HAP-1 (cell line): ENCODE results near the gene HAO2.

Experiments
- DNase-seq, 2 experiments: peaks; one replicate each; pipeline ENCODE4 v3.0.0-alpha.2; 2016 to 2020; ENCODE audit warnings: low spot score in 2 of 2
- H3K27me3 ChIP-seq: fragments of 250-450 bp; sonication (Bioruptor Pico); 2 replicates; pipeline ENCODE4 v1.5.1; 2020; ENCODE audit warnings: low read depth, mild to moderate bottlenecking, moderate library complexity
- H3K36me3 ChIP-seq: fragments of 250-450 bp; sonication (Bioruptor Pico); replicated peaks from 2 replicates; pipeline ENCODE4 v1.5.1; 2020; ENCODE audit warnings: mild to moderate bottlenecking
- H3K4me1 ChIP-seq: fragments of 250-450 bp; sonication (Bioruptor Pico); 2 replicates; pipeline ENCODE4 v1.5.1; 2020; ENCODE audit warnings: mild to moderate bottlenecking
- H3K4me3 ChIP-seq: fragments of 250-450 bp; sonication (Bioruptor Pico); 2 replicates; pipeline ENCODE4 v1.5.1; 2020; ENCODE audit warnings: mild to moderate bottlenecking, moderate library complexity
- H3K9me3 ChIP-seq: fragments of 250-450 bp; sonication (Bioruptor Pico); 2 replicates; pipeline ENCODE4 v1.5.1; 2020; ENCODE audit warnings: mild to moderate bottlenecking, moderate library complexity
- in situ Hi-C: fragments of 300-500 bp; cut with MboI; formaldehyde crosslinking; loops from 3 replicates; pipeline ENCODE4 v1.14.3; 2020; ENCODE audit warnings: low sequenced_read_pairs, inconsistent platforms, mixed read lengths

HAO2 gene

GRCh38 chr1:119359730-119360129 lies 8.9 kb upstream of the HAO2 start:
- no peaks in the 10 kb centered on the region for H3K27me3 ChIP-seq
- no peaks in the 10 kb centered on the region for H3K4me1 ChIP-seq
- H3K4me3 ChIP-seq, result no peak overlapping the region
- no peaks in the 10 kb centered on the region for H3K9me3 ChIP-seq
- H3K36me3 ChIP-seq, result no peaks in the 10 kb centered on the region
- no peak for DNase-seq
- in situ Hi-C loops, result loop anchor here (10.0 kb wide), 1 partner anchor 75 kb away; no protein-coding TSS in a partner anchor

- Histone ChIP-seq H3K36me3 (no peaks in the 10 kb centered on the region), H3K27me3 (no peaks in the 10 kb centered on the region), H3K4me3 (no peak overlapping the region), H3K9me3 (no peaks in the 10 kb centered on the region), H3K4me1 (no peaks in the 10 kb centered on the region)
- no peak for DNase-seq
- in situ Hi-C loops, result loop anchor here (10.0 kb wide), 1 partner anchor 76 kb away; no protein-coding TSS in a partner anchor
Measured at GRCh38 chr1:119361205-119361604, 7.4 kb upstream of the HAO2 start.

- H3K27me3 ChIP-seq, result no peaks in the 10 kb centered on the region
- no peak for DNase-seq
Measured at GRCh38 chr1:119361620-119362344, 6.8 kb upstream of the HAO2 start.

GRCh38 chr1:119363162-119363561 lies 5.4 kb upstream of the HAO2 start:
- Histone ChIP-seq H3K4me3 (no peak overlapping the region), H3K9me3 (no peaks in the 10 kb centered on the region), H3K27me3 (no peaks in the 10 kb centered on the region), H3K4me1 (no peaks in the 10 kb centered on the region), H3K36me3 (no peaks in the 10 kb centered on the region)
- in situ Hi-C loops, result loop anchor here (10.0 kb wide), 1 partner anchor 78 kb away; no protein-coding TSS in a partner anchor
- no peak for DNase-seq

More at GRCh38 chr1:119361620-119362344, 6.8 kb upstream of the HAO2 start:
- in situ Hi-C loops, result loop anchor here (10.0 kb wide), 1 partner anchor 77 kb away; no protein-coding TSS in a partner anchor
- Histone ChIP-seq H3K4me1 (no peaks in the 10 kb centered on the region), H3K36me3 (no peaks in the 10 kb centered on the region), H3K9me3 (no peaks in the 10 kb centered on the region), H3K4me3 (no peak overlapping the region)

- no peaks in the 10 kb centered on the region for H3K4me1 ChIP-seq
- in situ Hi-C loops, result loop anchor here (10.0 kb wide), 1 partner anchor 80 kb away; no protein-coding TSS in a partner anchor
- H3K27me3 ChIP-seq, result peaks cover 7% of the 10 kb centered on the region
- H3K9me3 ChIP-seq, result no peaks in the 10 kb centered on the region
- no peak for DNase-seq
- H3K36me3 ChIP-seq, result no peaks in the 10 kb centered on the region
- H3K4me3 ChIP-seq, result no peak overlapping the region
Measured at GRCh38 chr1:119364640-119365039, 3.9 kb upstream of the HAO2 start.

GRCh38 chr1:119366424-119366823 lies 2.2 kb upstream of the HAO2 start:
- H3K27me3 ChIP-seq, result peaks cover 11% of the 10 kb centered on the region
- no peak overlapping the region for H3K4me3 ChIP-seq
- no peaks in the 10 kb centered on the region for H3K36me3 ChIP-seq
- DNase-seq, result no peak
- in situ Hi-C loops, result loop anchor here (10.0 kb wide), 1 partner anchor 82 kb away; no protein-coding TSS in a partner anchor
- no peaks in the 10 kb centered on the region for H3K9me3 ChIP-seq
- peaks cover 2% of the 10 kb centered on the region for H3K4me1 ChIP-seq

- Histone ChIP-seq H3K9me3 (no peaks in the 10 kb centered on the region), H3K27me3 (peaks cover 11% of the 10 kb centered on the region), H3K4me3 (no peak overlapping the region), H3K4me1 (peaks cover 14% of the 10 kb centered on the region), H3K36me3 (no peaks in the 10 kb centered on the region)
- in situ Hi-C loops, result loop anchor here (10.0 kb wide), 1 partner anchor 83 kb away; no protein-coding TSS in a partner anchor
- DNase-seq, result peak in 1 of 2 experiments; percentile 38
Measured at GRCh38 chr1:119367432-119368124, 1.0 kb upstream of the HAO2 start.

- no peak overlapping the region for H3K4me3 ChIP-seq
- H3K9me3 ChIP-seq, result no peaks in the 10 kb centered on the region
- in situ Hi-C loops, result loop anchor here (10.0 kb wide), 1 partner anchor 56 kb away; no protein-coding TSS in a partner anchor
- H3K4me1 ChIP-seq, result peaks cover 19% of the 10 kb centered on the region
- H3K36me3 ChIP-seq, result no peaks in the 10 kb centered on the region
- H3K27me3 ChIP-seq, result peaks cover 11% of the 10 kb centered on the region
- no peak for DNase-seq
Measured at GRCh38 chr1:119370748-119371147, 2.2 kb downstream of the HAO2 start.

- peaks cover 19% of the 10 kb centered on the region for H3K4me1 ChIP-seq
- in situ Hi-C loops, result loop anchor here (10.0 kb wide), 1 partner anchor 57 kb away; no protein-coding TSS in a partner anchor
- no peaks in the 10 kb centered on the region for H3K9me3 ChIP-seq
- no peak overlapping the region for H3K4me3 ChIP-seq
- H3K27me3 ChIP-seq, result peaks cover 11% of the 10 kb centered on the region
- DNase-seq, result peak; percentile 49 to 84
- no peaks in the 10 kb centered on the region for H3K36me3 ChIP-seq
Measured at GRCh38 chr1:119371815-119372214, 3.2 kb downstream of the HAO2 start.

- in situ Hi-C loops, result loop anchor here (10.0 kb wide), 1 partner anchor 58 kb away; no protein-coding TSS in a partner anchor
- Histone ChIP-seq H3K4me1 (peaks cover 19% of the 10 kb centered on the region), H3K9me3 (no peaks in the 10 kb centered on the region), H3K4me3 (no peak overlapping the region), H3K27me3 (peaks cover 11% of the 10 kb centered on the region), H3K36me3 (no peaks in the 10 kb centered on the region)
- DNase-seq, result peak; percentile 72 to 75
Measured at GRCh38 chr1:119372503-119373086, 4.0 kb downstream of the HAO2 start.

GRCh38 chr1:119373465-119373864 lies 4.9 kb downstream of the HAO2 start:
- Histone ChIP-seq H3K4me1 (peaks cover 19% of the 10 kb centered on the region), H3K9me3 (no peaks in the 10 kb centered on the region), H3K27me3 (peaks cover 11% of the 10 kb centered on the region), H3K36me3 (no peaks in the 10 kb centered on the region), H3K4me3 (no peak overlapping the region)
- DNase-seq, result no peak
- in situ Hi-C loops, result loop anchor here (10.0 kb wide), 1 partner anchor 59 kb away; no protein-coding TSS in a partner anchor

- in situ Hi-C loops, result loop anchor here (10.0 kb wide), 1 partner anchor 60 kb away; no protein-coding TSS in a partner anchor
- peaks cover 19% of the 10 kb centered on the region for H3K4me1 ChIP-seq
- H3K27me3 ChIP-seq, result peaks cover 7% of the 10 kb centered on the region
- no peak overlapping the region for H3K4me3 ChIP-seq
- no peaks in the 10 kb centered on the region for H3K36me3 ChIP-seq
- no peak for DNase-seq
- no peaks in the 10 kb centered on the region for H3K9me3 ChIP-seq
Measured at GRCh38 chr1:119374208-119374874, 5.8 kb downstream of the HAO2 start.

- DNase-seq, result no peak
- peaks cover 3% of the 10 kb centered on the region; the same call in 1 of the 2 replicates for H3K27me3 ChIP-seq
- H3K9me3 ChIP-seq, result no peaks in the 10 kb centered on the region
- H3K36me3 ChIP-seq, result no peaks in the 10 kb centered on the region
- H3K4me3 ChIP-seq, result no peak overlapping the region
- H3K4me1 ChIP-seq, result peaks cover 19% of the 10 kb centered on the region
- in situ Hi-C loops, result loop anchor here (10.0 kb wide), 1 partner anchor 61 kb away; no protein-coding TSS in a partner anchor
Measured at GRCh38 chr1:119375366-119375765, 6.8 kb downstream of the HAO2 start.
